ENCODE results near the gene PHLPP1. TPM values are rescaled to one million over a fixed set of nuclear protein-coding genes. Genes with fewer than 3 reads are reported as not detected.

The PHLPP1 gene
- total RNA-seq, 5 donors from 2014 or later (not counting 1 experiment from before 2014, with no cell fraction given): 6.9 to 11.5 (median 7.4) TPM

DNA sequence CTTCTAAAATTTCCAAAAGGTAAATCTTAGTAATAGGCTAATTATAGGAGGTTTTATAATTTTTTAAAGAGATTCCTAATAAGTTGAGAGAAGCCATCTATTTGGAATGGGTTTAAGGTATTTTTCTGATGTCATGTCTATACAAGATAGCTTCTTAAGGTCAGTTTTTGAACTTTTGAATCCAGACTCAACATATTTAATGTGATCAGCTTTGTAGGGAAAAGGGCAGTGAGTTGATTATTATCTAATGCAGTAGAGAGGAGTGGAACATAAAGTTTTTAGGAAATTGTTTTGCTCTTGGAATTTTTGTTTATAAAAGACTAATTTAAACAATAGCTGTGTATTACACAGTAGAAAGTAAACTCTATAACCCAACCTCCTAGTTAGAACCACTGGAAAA, 96.3 kb downstream of the PHLPP1 start:
- Mint-ChIP-seq H3K36me3 (no peaks in the 10 kb centered on the region), H3K4me1 (peaks cover 0 to 8% (median 3%) of the 10 kb centered on the region in 3 donors), H3K4me3 (no peak overlapping the region), H3K27me3 (no peaks in the 10 kb centered on the region), H3K27ac (no peak overlapping the region), H3K9me3 (no peaks in the 10 kb centered on the region)
- no peaks in the 10 kb centered on the region for H3K4me1 ChIP-seq (ENCODE audit: control insufficient read depth in 1 of 2, extremely low read depth in 1 of 2, insufficient read depth in 2 of 2, low read length in 2 of 2)
- H3K9me3 ChIP-seq: no peaks in the 10 kb centered on the region
- CTCF ChIA-PET: interaction anchor here in 1 of 2 donors (0.7 to 1.1 kb wide), 2 partner anchors 10 to 13 kb away, joined by 3 to 4 read pairs; no protein-coding TSS in a partner anchor
- H3K27ac ChIP-seq (ENCODE audit: low read length): no peak overlapping the region
- H3K4me3 ChIP-seq (ENCODE audit: control insufficient read depth in 1 of 2, extremely low read depth in 1 of 2, low read length in 1 of 2): no peak overlapping the region
- no peaks in the 10 kb centered on the region for H3K36me3 ChIP-seq (ENCODE audit: control insufficient read depth in 2 of 2, extremely low read depth in 1 of 2, insufficient read depth in 1 of 2, low read length in 1 of 2)
- no peaks in the 10 kb centered on the region for H3K27me3 ChIP-seq (replicated peaks in 1 of 2; ENCODE audit: control insufficient read depth in 2 of 2, extremely low read depth in 1 of 2, insufficient read depth in 2 of 2, low read length in 1 of 2)
- POLR2A ChIA-PET: interaction anchor here (0.6 to 0.7 kb wide), 3 partner anchors 11 to 135 kb away, joined by 4 to 6 read pairs (median 5); partner anchors contain the start of gene PHLPP1 (in 1 of the 2)
- ATAC-seq (replicated peaks in 1 of 4) (no peak), DNase-seq (no peak)

GRCh38 chr18:62812242-62812641, 96.9 kb downstream of the PHLPP1 start:
- no peak for DNase-seq
- no peak overlapping the region for H3K27ac Mint-ChIP-seq
- H3K27me3 ChIP-seq (replicated peaks in 1 of 2; ENCODE audit: control insufficient read depth in 2 of 2, extremely low read depth in 1 of 2, insufficient read depth in 2 of 2, low read length in 1 of 2): no peaks in the 10 kb centered on the region
- H3K4me1 Mint-ChIP-seq: peaks cover 0 to 8% (median 3%) of the 10 kb centered on the region in 3 donors
- H3K4me3 ChIP-seq (ENCODE audit: control insufficient read depth in 1 of 2, extremely low read depth in 1 of 2, low read length in 1 of 2): no peak overlapping the region
- no peak overlapping the region for H3K27ac ChIP-seq (ENCODE audit: low read length)
- ChIA-PET POLR2A (interaction anchor here in 1 of 2 donors (0.7 kb wide), 1 partner anchor 20 kb away, joined by 4 read pairs; no protein-coding TSS in a partner anchor), CTCF (interaction anchor here (0.7 to 1.1 kb wide), 2 partner anchors 13 to 23 kb away, joined by 3 to 5 read pairs; no protein-coding TSS in a partner anchor)
- no peak for ATAC-seq (replicated peaks in 1 of 4)
- no CpG with 5 or more reads among the region's 3 CpGs for WGBS (ENCODE audit: insufficient coverage)
- no peaks in the 10 kb centered on the region for H3K36me3 ChIP-seq (ENCODE audit: control insufficient read depth in 2 of 2, extremely low read depth in 1 of 2, insufficient read depth in 1 of 2, low read length in 1 of 2)
- H3K36me3 Mint-ChIP-seq: no peaks in the 10 kb centered on the region
- H3K4me3 Mint-ChIP-seq: no peak overlapping the region
- no peaks in the 10 kb centered on the region for H3K9me3 Mint-ChIP-seq
- H3K9me3 ChIP-seq: no peaks in the 10 kb centered on the region
- H3K4me1 ChIP-seq (ENCODE audit: control insufficient read depth in 1 of 2, extremely low read depth in 1 of 2, insufficient read depth in 2 of 2, low read length in 2 of 2): no peaks in the 10 kb centered on the region
- no peaks in the 10 kb centered on the region for H3K27me3 Mint-ChIP-seq

DNA sequence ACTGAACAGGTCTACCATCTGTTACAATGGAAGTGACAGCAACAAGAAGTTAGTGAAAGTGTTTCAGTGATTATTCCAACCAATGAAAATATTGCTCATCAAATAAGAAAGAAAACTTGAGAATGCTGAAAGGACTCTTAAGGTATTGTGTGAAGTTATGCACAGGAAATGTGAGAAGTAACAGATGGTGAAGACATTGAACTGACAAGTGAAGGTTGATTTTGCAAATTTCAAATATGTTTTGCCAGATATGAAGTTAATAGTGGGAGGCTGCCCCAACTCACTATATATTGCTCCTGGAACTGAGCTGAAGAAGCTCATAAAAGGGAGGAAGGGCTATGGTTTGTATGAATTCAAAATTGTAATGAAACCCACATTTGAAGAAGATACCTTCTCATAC, 97.5 kb downstream of the PHLPP1 start:
- no peaks in the 10 kb centered on the region for H3K27me3 ChIP-seq (replicated peaks in 1 of 2; ENCODE audit: control insufficient read depth in 2 of 2, extremely low read depth in 1 of 2, insufficient read depth in 2 of 2, low read length in 1 of 2)
- no peaks in the 10 kb centered on the region for H3K9me3 Mint-ChIP-seq
- H3K9me3 ChIP-seq: no peaks in the 10 kb centered on the region
- H3K36me3 Mint-ChIP-seq: no peaks in the 10 kb centered on the region
- no peaks in the 10 kb centered on the region for H3K27me3 Mint-ChIP-seq
- no peak for ATAC-seq (replicated peaks in 1 of 4)
- peaks cover 0 to 8% (median 3%) of the 10 kb centered on the region in 3 donors for H3K4me1 Mint-ChIP-seq
- H3K27ac ChIP-seq (ENCODE audit: low read length): no peak overlapping the region
- H3K27ac Mint-ChIP-seq: no peak overlapping the region
- no peaks in the 10 kb centered on the region for H3K4me1 ChIP-seq (ENCODE audit: control insufficient read depth in 1 of 2, extremely low read depth in 1 of 2, insufficient read depth in 2 of 2, low read length in 2 of 2)
- DNase-seq: no peak
- H3K4me3 ChIP-seq (ENCODE audit: control insufficient read depth in 1 of 2, extremely low read depth in 1 of 2, low read length in 1 of 2): no peak overlapping the region
- CTCF ChIA-PET: interaction anchor here in 1 of 2 donors (1.1 kb wide), 1 partner anchor 14 kb away, joined by 3 read pairs; no protein-coding TSS in a partner anchor
- POLR2A ChIA-PET: no interaction called here
- H3K36me3 ChIP-seq (ENCODE audit: control insufficient read depth in 2 of 2, extremely low read depth in 1 of 2, insufficient read depth in 1 of 2, low read length in 1 of 2): no peaks in the 10 kb centered on the region
- no peak overlapping the region for H3K4me3 Mint-ChIP-seq

GRCh38 chr18:62814132-62814759, 98.9 kb downstream of the PHLPP1 start:
- H3K36me3 ChIP-seq (ENCODE audit: control insufficient read depth in 2 of 2, extremely low read depth in 1 of 2, insufficient read depth in 1 of 2, low read length in 1 of 2): no peaks in the 10 kb centered on the region
- CTCF ChIA-PET: interaction anchor here in 1 of 2 donors (0.6 kb wide), 1 partner anchor 146 kb away, joined by 3 read pairs; no protein-coding TSS in a partner anchor
- DNase-seq (no peak), ATAC-seq (replicated peaks in 1 of 4) (no peak)
- WGBS (ENCODE audit: insufficient coverage): no CpG with 5 or more reads among the region's 2 CpGs
- no peaks in the 10 kb centered on the region for H3K27me3 ChIP-seq (replicated peaks in 1 of 2; ENCODE audit: control insufficient read depth in 2 of 2, extremely low read depth in 1 of 2, insufficient read depth in 2 of 2, low read length in 1 of 2)
- peaks cover 0 to 8% (median 3%) of the 10 kb centered on the region in 3 donors for H3K4me1 Mint-ChIP-seq
- H3K36me3 Mint-ChIP-seq: no peaks in the 10 kb centered on the region
- POLR2A ChIA-PET: interaction anchor here in 1 of 2 donors (0.7 kb wide), 1 partner anchor 1046 kb away, joined by 5 read pairs; no protein-coding TSS in a partner anchor
- no peaks in the 10 kb centered on the region for H3K9me3 Mint-ChIP-seq
- no peak overlapping the region for H3K4me3 ChIP-seq (ENCODE audit: control insufficient read depth in 1 of 2, extremely low read depth in 1 of 2, low read length in 1 of 2)
- H3K4me1 ChIP-seq (ENCODE audit: control insufficient read depth in 1 of 2, extremely low read depth in 1 of 2, insufficient read depth in 2 of 2, low read length in 2 of 2): no peaks in the 10 kb centered on the region
- no peaks in the 10 kb centered on the region for H3K27me3 Mint-ChIP-seq
- H3K27ac ChIP-seq (ENCODE audit: low read length): no peak overlapping the region
- no peaks in the 10 kb centered on the region for H3K9me3 ChIP-seq
- H3K27ac Mint-ChIP-seq: no peak overlapping the region
- no peak overlapping the region for H3K4me3 Mint-ChIP-seq

DNA sequence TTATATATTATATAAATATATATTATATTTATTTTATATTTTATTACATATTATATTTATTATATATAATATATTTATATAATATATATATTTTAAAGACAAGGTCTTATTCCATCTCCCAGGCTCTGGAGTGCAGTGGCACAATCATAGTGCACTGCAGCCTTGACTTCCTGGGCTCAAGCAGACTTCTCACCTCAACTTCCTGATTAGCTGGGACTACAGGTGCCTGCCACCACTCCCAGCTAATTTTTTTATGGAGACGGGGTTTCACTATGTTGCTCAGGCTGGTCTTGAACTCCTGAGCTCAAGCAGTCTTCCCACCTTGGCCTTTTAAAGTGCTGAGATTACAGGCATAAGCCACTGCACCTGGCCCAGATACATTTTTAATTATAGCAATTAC, 110.0 kb downstream of the PHLPP1 start:
- Mint-ChIP-seq H3K9me3 (no peaks in the 10 kb centered on the region), H3K4me1 (peaks cover 0 to 2% (median 0%) of the 10 kb centered on the region in 3 donors), H3K27me3 (no peaks in the 10 kb centered on the region), H3K27ac (no peak overlapping the region), H3K36me3 (peaks cover 4% of the 10 kb centered on the region), H3K4me3 (no peak overlapping the region)
- ChIA-PET CTCF (no interaction called here), POLR2A (no interaction called here)
- no peaks in the 10 kb centered on the region for H3K4me1 ChIP-seq (ENCODE audit: control insufficient read depth in 1 of 2, extremely low read depth in 1 of 2, insufficient read depth in 2 of 2, low read length in 2 of 2)
- no peak overlapping the region for H3K27ac ChIP-seq (ENCODE audit: low read length)
- H3K27me3 ChIP-seq (replicated peaks in 1 of 2; ENCODE audit: control insufficient read depth in 2 of 2, extremely low read depth in 1 of 2, insufficient read depth in 2 of 2, low read length in 1 of 2): no peaks in the 10 kb centered on the region
- H3K36me3 ChIP-seq (ENCODE audit: control insufficient read depth in 2 of 2, extremely low read depth in 1 of 2, insufficient read depth in 1 of 2, low read length in 1 of 2): no peaks in the 10 kb centered on the region
- 83% methylated on average over 1 of the region's 1 CpG for WGBS (ENCODE audit: insufficient coverage)
- H3K9me3 ChIP-seq: no peaks in the 10 kb centered on the region
- H3K4me3 ChIP-seq (ENCODE audit: control insufficient read depth in 1 of 2, extremely low read depth in 1 of 2, low read length in 1 of 2): no peak overlapping the region
- ATAC-seq (replicated peaks in 1 of 4) (no peak), DNase-seq (no peak)

GRCh38 chr18:62827397-62827796, 112.1 kb downstream of the PHLPP1 start:
- DNase-seq (no peak), ATAC-seq (replicated peaks in 1 of 4) (no peak)
- Mint-ChIP-seq H3K4me1 (peaks cover 0 to 2% (median 0%) of the 10 kb centered on the region in 3 donors), H3K27ac (no peak overlapping the region), H3K4me3 (no peak overlapping the region), H3K36me3 (peaks cover 9% of the 10 kb centered on the region), H3K9me3 (no peaks in the 10 kb centered on the region), H3K27me3 (no peaks in the 10 kb centered on the region)
- no peaks in the 10 kb centered on the region for H3K36me3 ChIP-seq (ENCODE audit: control insufficient read depth in 2 of 2, extremely low read depth in 1 of 2, insufficient read depth in 1 of 2, low read length in 1 of 2)
- ChIA-PET CTCF (no interaction called here), POLR2A (no interaction called here)
- H3K27ac ChIP-seq (ENCODE audit: low read length): no peak overlapping the region
- H3K4me3 ChIP-seq (ENCODE audit: control insufficient read depth in 1 of 2, extremely low read depth in 1 of 2, low read length in 1 of 2): no peak overlapping the region
- no peaks in the 10 kb centered on the region for H3K4me1 ChIP-seq (ENCODE audit: control insufficient read depth in 1 of 2, extremely low read depth in 1 of 2, insufficient read depth in 2 of 2, low read length in 2 of 2)
- H3K27me3 ChIP-seq (replicated peaks in 1 of 2; ENCODE audit: control insufficient read depth in 2 of 2, extremely low read depth in 1 of 2, insufficient read depth in 2 of 2, low read length in 1 of 2): no peaks in the 10 kb centered on the region
- no peaks in the 10 kb centered on the region for H3K9me3 ChIP-seq
